K562 (cell line): ENCODE measurements around the gene SHC1. TPM values are rescaled to one million over a fixed set of nuclear protein-coding genes. Genes with fewer than 3 reads are reported as not detected.

ENCODE experiments used
- CBFA2T3 ChIP-seq: fragments of 450-650 bp; IDR thresholded peaks from 2 replicates; pipeline ENCODE4 v1.6.1; 2017
- CBX8 ChIP-seq: fragments of 200-600 bp; sonication (generic); IDR thresholded peaks from 2 replicates; pipeline ENCODE4 v1.6.1; 2012; ENCODE audit warnings: borderline replicate concordance, mixed run types, low read depth, mild to moderate bottlenecking, moderate library complexity, mixed read lengths, low read length, control low read depth, inconsistent platforms; ENCODE audit not compliant: poor library complexity, severe bottlenecking; ENCODE audit errors: extremely low read depth
- CREM ChIP-seq: IDR thresholded peaks from 2 replicates; pipeline ENCODE4 v1.6.1; 2014; ENCODE audit warnings: antibody characterized with exemption, low read depth
- EHMT2 ChIP-seq: fragments of 450-650 bp; IDR thresholded peaks from 2 replicates; pipeline ENCODE4 v1.6.1; 2018; ENCODE audit warnings: antibody characterized with exemption
- ERF ChIP-seq: fragments of 450-650 bp; formaldehyde crosslinking; IDR thresholded peaks from 2 replicates; pipeline ENCODE4 v1.4.0; 2020; ENCODE audit warnings: mild to moderate bottlenecking, mixed read lengths
- ESRRA ChIP-seq: fragments of 450-650 bp; IDR thresholded peaks from 2 replicates; pipeline ENCODE4 v1.6.1; 2014; ENCODE audit warnings: low read depth, mild to moderate bottlenecking, moderate library complexity, borderline replicate concordance
- FOXM1 ChIP-seq, 2 experiments: fragments of 450-650 bp in 1 of 2; sonication (generic) in 1 of 2; formaldehyde crosslinking in 1 of 2; IDR thresholded peaks; 2 replicates each; pipeline versions ENCODE4 v1.6.1 to v1.9.0; 2017 to 2022; ENCODE audit warnings: low read depth in 2 of 2, mild to moderate bottlenecking in 2 of 2, missing genetic modification reagents in 1 of 2, moderate library complexity in 1 of 2
- GABPB1 ChIP-seq: sonication (generic); formaldehyde crosslinking; IDR thresholded peaks from 2 replicates; pipeline ENCODE4 v1.8.0; 2022; ENCODE audit warnings: mild to moderate bottlenecking, missing genetic modification reagents
- ILK ChIP-seq: fragments of 450-650 bp; IDR thresholded peaks from 2 replicates; pipeline ENCODE4 v1.6.1; 2016; ENCODE audit warnings: missing genetic modification characterization, low read depth, mild to moderate bottlenecking, missing compliant biosample characterization, moderate library complexity, borderline replicate concordance
- MNT ChIP-seq, 2 experiments: fragments of 450-650 bp; conservative IDR thresholded peaks; 2 replicates each; pipeline ENCODE4 v1.6.1; 2017; ENCODE audit warnings: mild to moderate bottlenecking in 2 of 2, moderate library complexity in 2 of 2
- MTA2 ChIP-seq: fragments of 450-650 bp; IDR thresholded peaks from 2 replicates; pipeline ENCODE4 v1.6.1; 2016; ENCODE audit warnings: low read depth
- NFIX ChIP-seq: fragments of 250-450 bp; sonication (Bioruptor Pico); IDR thresholded peaks from 2 replicates; pipeline ENCODE4 v1.4.0; 2020; ENCODE audit warnings: low read depth, mild to moderate bottlenecking, moderate library complexity
- SPI1 ChIP-seq: IDR thresholded peaks from 2 replicates; pipeline ENCODE4 v1.6.1; 2011; ENCODE audit warnings: low read depth, low read length, control low read depth, borderline replicate concordance
- STAG1 ChIP-seq: sonication (generic); formaldehyde crosslinking; IDR thresholded peaks from 2 replicates; pipeline ENCODE4 v1.5.0; 2020; ENCODE audit warnings: missing genetic modification reagents, borderline replicate concordance
- TCF7L2 ChIP-seq: fragments of 150-350 bp; IDR thresholded peaks from 2 replicates; pipeline ENCODE4 v1.6.1; 2016; ENCODE audit warnings: low read depth, mild to moderate bottlenecking, low read length, moderate library complexity
- TRIM28 ChIP-seq: fragments of 450-650 bp; IDR thresholded peaks from 2 replicates; pipeline ENCODE4 v1.6.1; 2017
- USF1 ChIP-seq: sonication (generic); formaldehyde crosslinking; IDR thresholded peaks from 2 replicates; pipeline ENCODE4 v1.9.0; 2022; ENCODE audit warnings: mild to moderate bottlenecking, missing genetic modification reagents
- ZBTB12 ChIP-seq: fragments of 250-450 bp; sonication (Bioruptor Pico); IDR thresholded peaks from 2 replicates; pipeline ENCODE4 v1.4.0; 2020
- ZC3H4 ChIP-seq: sonication (generic); formaldehyde crosslinking; IDR thresholded peaks from 2 replicates; pipeline ENCODE4 v1.9.0; 2021; ENCODE audit warnings: missing genetic modification reagents, borderline replicate concordance
- ZNF134 ChIP-seq: fragments of 250-450 bp; sonication (Bioruptor Pico); conservative IDR thresholded peaks from 2 replicates; pipeline ENCODE4 v1.4.0; 2020
- ZNF584 ChIP-seq: fragments of 200-800 bp; sonication (Bioruptor generic); IDR thresholded peaks from 2 replicates; pipeline ENCODE4 v1.6.1; 2016; ENCODE audit warnings: low read depth, mild to moderate bottlenecking, missing genetic modification characterization, missing compliant biosample characterization
- polyA plus RNA-seq, 8 experiments: library from polyadenylated mRNA; depleted of rRNA in 4 of 8; stranded (reverse) in 5 of 8; unstranded in 3 of 8; fragments of >200 nt; fragmentation: Nextera tagmentation in 2 of 8; fragmentation: Illumina TruSeq in 1 of 8; extraction: Ambion mirVana in 2 of 8; extraction: Trizol in 1 of 8; gene quantifications; 2 replicates each; pipeline versions ENCODE4 v1.2.1 to v1.2.3, GENCODE V29; 2011 to 2014; ENCODE audit warnings: inconsistent platforms in 1 of 8, missing spikeins in 1 of 8
- total RNA-seq, 7 experiments: library from RNA; depleted of rRNA in 6 of 7; stranded (reverse); fragments of >200 nt in 6 of 7; fragmentation: Illumina TruSeq in 2 of 7; extraction: Trizol in 2 of 7; gene quantifications; 2 replicates each; pipeline versions ENCODE4 v1.2.1 to v1.2.3, GENCODE V29; 2011 to 2021; ENCODE audit warnings: low replicate concordance in 1 of 7
- TF ChIP-seq, protein P1 (sequence below): fragments of 450-650 bp; IDR thresholded peaks from 2 replicates; pipeline ENCODE4 v1.6.1; 2016; ENCODE audit warnings: antibody characterized with exemption

SHC1 gene
- total and polyA plus RNA-seq, 9 of the 15 experiments (the other 6 are each of a cell fraction or from before 2014, with no cell fraction given), result 4.1 to 113 (median 51.9) TPM

- TF ChIP-seq, protein P1, sequence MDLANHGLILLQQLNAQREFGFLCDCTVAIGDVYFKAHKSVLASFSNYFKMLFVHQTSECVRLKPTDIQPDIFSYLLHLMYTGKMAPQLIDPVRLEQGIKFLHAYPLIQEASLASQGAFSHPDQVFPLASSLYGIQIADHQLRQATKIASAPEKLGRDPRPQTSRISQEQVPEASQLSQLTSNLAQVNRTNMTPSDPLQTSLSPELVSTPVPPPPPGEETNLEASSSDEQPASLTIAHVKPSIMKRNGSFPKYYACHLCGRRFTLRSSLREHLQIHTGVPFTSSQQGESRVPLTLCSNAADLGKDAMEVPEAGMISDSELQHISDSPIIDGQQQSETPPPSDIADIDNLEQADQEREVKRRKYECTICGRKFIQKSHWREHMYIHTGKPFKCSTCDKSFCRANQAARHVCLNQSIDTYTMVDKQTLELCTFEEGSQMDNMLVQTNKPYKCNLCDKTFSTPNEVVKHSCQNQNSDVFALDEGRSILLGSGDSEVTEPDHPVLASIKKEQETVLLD, result no peak
- TF ChIP-seq ZC3H4 (CRISPR knock-in tag), result no peak
- peak; percentile 64 to 79 for TF ChIP-seq MNT (conservative IDR thresholded peaks at IDR 0.05)
- peak; percentile 33; the same call in 1 of the 2 replicates for TF ChIP-seq CBFA2T3
- TF ChIP-seq ZNF584 (CRISPR knock-in tag), result peak; percentile 72
- no peak for TF ChIP-seq ESRRA
- TF ChIP-seq MTA2, result no peak
- TF ChIP-seq STAG1 (CRISPR knock-in tag), result no peak
- TF ChIP-seq GABPB1 (CRISPR knock-in tag), result peak; percentile 74
- no peak for TF ChIP-seq USF1 (CRISPR knock-in tag)
- no peak for TF ChIP-seq TCF7L2
- no peak for TF ChIP-seq SPI1
- TF ChIP-seq ERF (CRISPR knock-in tag), result no peak
- TF ChIP-seq EHMT2, result no peak
- TF ChIP-seq TRIM28, result no peak
- no peak for TF ChIP-seq ZNF134
- TF ChIP-seq CBX8, result no peak
- no peak for TF ChIP-seq ZBTB12
- no peak for TF ChIP-seq ILK (tag)
- peak; percentile 26; the same call in 1 of the 2 replicates for TF ChIP-seq CREM
- no peak for TF ChIP-seq NFIX (CRISPR knock-in tag)
- TF ChIP-seq FOXM1 (IDR thresholded peaks at IDR 0.05; ENCODE audit: low read depth), result no peak
- TF ChIP-seq FOXM1 (CRISPR knock-in tag; IDR thresholded peaks at IDR 0.05; ENCODE audit: low read depth), result no peak
These were observed 33.3 kb upstream of the SHC1 start (continued) for GRCh38 chr1:155003766-155004351.
